Measurements from ENCODE around the gene ZNF319. TPM values are rescaled to one million over a fixed set of nuclear protein-coding genes. Genes with fewer than 3 reads are reported as not detected.

Gene ZNF319
- total and polyA plus RNA-seq, 7 experiments from 2014 or later = 4.4 to 20.8 (median 12.5) TPM

GRCh38 chr16:58041628-58041955 lies 41.1 kb upstream of the ZNF319 start:
- intact Hi-C loops (cut with micrococcal nuclease) = no loop called here
- H3K4me3 Mint-ChIP-seq = no peak overlapping the region
- ChIA-PET POLR2A (no interaction called here), CTCF (interaction anchor here (0.5 kb wide), 1 partner anchor 1339 kb away, joined by 3 read pairs; no protein-coding TSS in a partner anchor)
- no peaks in the 10 kb centered on the region for H3K4me1 Mint-ChIP-seq
- ATAC-seq (no peak), DNase-seq (no peak)
- no peaks in the 10 kb centered on the region for H3K27me3 ChIP-seq (ENCODE audit: control insufficient read depth in 2 of 2, insufficient read depth in 2 of 2, low read length in 2 of 2)
- H3K27me3 Mint-ChIP-seq = no peaks in the 10 kb centered on the region
- H3K27ac ChIP-seq (ENCODE audit: low read depth, low read length) = no peak overlapping the region
- no peaks in the 10 kb centered on the region for H3K36me3 Mint-ChIP-seq
- no peaks in the 10 kb centered on the region for H3K9me3 ChIP-seq (ENCODE audit: control insufficient read depth in 2 of 3, low read length in 3 of 3)
- no peaks in the 10 kb centered on the region for H3K9me3 Mint-ChIP-seq
- no peak overlapping the region for H3K27ac Mint-ChIP-seq
- no peak overlapping the region for H3K4me3 ChIP-seq (ENCODE audit: low read length)
- H3K36me3 ChIP-seq (ENCODE audit: control insufficient read depth in 2 of 3, insufficient read depth in 3 of 3, low read length in 3 of 3) = no peaks in the 10 kb centered on the region
- no peaks in the 10 kb centered on the region for H3K4me1 ChIP-seq (ENCODE audit: control insufficient read depth in 2 of 2, insufficient read depth in 2 of 2, low read length in 2 of 2)

- ChIA-PET POLR2A (no interaction called here), CTCF (no interaction called here)
- H3K9me3 Mint-ChIP-seq = no peaks in the 10 kb centered on the region
- no peaks in the 10 kb centered on the region for H3K27me3 Mint-ChIP-seq
- no peaks in the 10 kb centered on the region for H3K27me3 ChIP-seq (ENCODE audit: control insufficient read depth in 2 of 2, insufficient read depth in 2 of 2, low read length in 2 of 2)
- DNase-seq = no peak
- no peak overlapping the region for H3K27ac Mint-ChIP-seq
- no peak overlapping the region for H3K27ac ChIP-seq (ENCODE audit: low read depth, low read length)
- no peak overlapping the region for H3K4me3 ChIP-seq (ENCODE audit: low read length)
- H3K36me3 Mint-ChIP-seq = no peaks in the 10 kb centered on the region
- intact Hi-C loops (cut with micrococcal nuclease) = no loop called here
- H3K9me3 ChIP-seq (ENCODE audit: control insufficient read depth in 2 of 3, low read length in 3 of 3) = no peaks in the 10 kb centered on the region
- no peak for ATAC-seq
- no peaks in the 10 kb centered on the region for H3K4me1 Mint-ChIP-seq
- H3K36me3 ChIP-seq (ENCODE audit: control insufficient read depth in 2 of 3, insufficient read depth in 3 of 3, low read length in 3 of 3) = no peaks in the 10 kb centered on the region
- H3K4me3 Mint-ChIP-seq = no peak overlapping the region
- no peaks in the 10 kb centered on the region for H3K4me1 ChIP-seq (ENCODE audit: control insufficient read depth in 2 of 2, insufficient read depth in 2 of 2, low read length in 2 of 2)
Measured at GRCh38 chr16:58040945-58041627, 40.6 kb upstream of the ZNF319 start.

DNA sequence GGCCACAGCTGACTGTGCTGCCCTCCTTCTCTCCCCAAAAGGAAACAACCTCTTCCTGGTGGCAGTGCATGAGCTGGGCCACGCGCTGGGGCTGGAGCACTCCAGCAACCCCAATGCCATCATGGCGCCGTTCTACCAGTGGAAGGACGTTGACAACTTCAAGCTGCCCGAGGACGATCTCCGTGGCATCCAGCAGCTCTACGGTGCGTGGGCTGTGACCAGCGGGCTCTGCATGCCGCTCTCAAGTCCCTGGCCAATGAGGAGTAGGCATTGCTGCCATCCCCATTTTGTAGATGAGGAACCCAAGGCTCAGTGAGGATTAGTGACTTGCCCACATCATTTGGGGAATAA lies 40.0 kb upstream of the ZNF319 start:
- POLR2A ChIA-PET = no interaction called here
- CTCF ChIA-PET = no interaction called here
- no peak overlapping the region for H3K4me3 Mint-ChIP-seq

DNA sequence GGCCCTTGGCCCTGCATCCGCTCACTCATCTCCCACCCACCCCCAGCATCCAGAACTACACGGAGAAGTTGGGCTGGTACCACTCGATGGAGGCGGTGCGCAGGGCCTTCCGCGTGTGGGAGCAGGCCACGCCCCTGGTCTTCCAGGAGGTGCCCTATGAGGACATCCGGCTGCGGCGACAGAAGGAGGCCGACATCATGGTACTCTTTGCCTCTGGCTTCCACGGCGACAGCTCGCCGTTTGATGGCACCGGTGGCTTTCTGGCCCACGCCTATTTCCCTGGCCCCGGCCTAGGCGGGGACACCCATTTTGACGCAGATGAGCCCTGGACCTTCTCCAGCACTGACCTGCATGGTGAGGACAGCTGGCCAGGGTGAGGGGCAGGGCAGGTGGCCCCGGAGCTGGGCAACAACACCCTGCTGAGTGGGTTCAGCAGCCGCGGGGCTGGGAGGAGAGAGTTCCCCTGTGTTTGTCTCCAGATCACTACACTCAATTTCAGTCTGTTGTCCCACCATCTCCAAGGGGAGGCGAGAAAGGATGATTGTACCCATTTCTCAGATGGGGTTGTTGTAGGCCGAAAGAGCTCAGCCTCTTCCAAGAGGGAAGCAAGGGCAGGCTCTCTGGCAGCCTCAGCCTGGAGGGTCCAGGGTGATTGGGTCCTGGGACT lies 39.5 kb upstream of the ZNF319 start:
- Histone ChIP-seq H3K4me1 (ENCODE audit: control insufficient read depth in 2 of 2, insufficient read depth in 2 of 2, low read length in 2 of 2) (no peaks in the 10 kb centered on the region), H3K27ac (ENCODE audit: low read depth, low read length) (no peak overlapping the region), H3K9me3 (ENCODE audit: control insufficient read depth in 2 of 3, low read length in 3 of 3) (no peaks in the 10 kb centered on the region), H3K36me3 (ENCODE audit: control insufficient read depth in 2 of 3, insufficient read depth in 3 of 3, low read length in 3 of 3) (no peaks in the 10 kb centered on the region), H3K27me3 (ENCODE audit: control insufficient read depth in 2 of 2, insufficient read depth in 2 of 2, low read length in 2 of 2) (no peaks in the 10 kb centered on the region), H3K4me3 (ENCODE audit: low read length) (no peak overlapping the region)
- no peaks in the 10 kb centered on the region for H3K36me3 Mint-ChIP-seq
- ATAC-seq = no peak
- H3K27me3 Mint-ChIP-seq = no peaks in the 10 kb centered on the region
- DNase-seq = no peak
- no peak overlapping the region for H3K4me3 Mint-ChIP-seq
- CTCF ChIA-PET = no interaction called here
- no peaks in the 10 kb centered on the region for H3K9me3 Mint-ChIP-seq
- intact Hi-C loops (cut with micrococcal nuclease) = no loop called here
- H3K4me1 Mint-ChIP-seq = no peaks in the 10 kb centered on the region
- POLR2A ChIA-PET = no interaction called here
- H3K27ac Mint-ChIP-seq = no peak overlapping the region

More for the DNA sequence above, 40.0 kb upstream of the ZNF319 start:
- DNase-seq (no peak), ATAC-seq (no peak)
- no peaks in the 10 kb centered on the region for H3K4me1 ChIP-seq (ENCODE audit: control insufficient read depth in 2 of 2, insufficient read depth in 2 of 2, low read length in 2 of 2)
- intact Hi-C loops (cut with micrococcal nuclease) = no loop called here
- H3K4me3 ChIP-seq (ENCODE audit: low read length) = no peak overlapping the region
- no peaks in the 10 kb centered on the region for H3K27me3 ChIP-seq (ENCODE audit: control insufficient read depth in 2 of 2, insufficient read depth in 2 of 2, low read length in 2 of 2)
- H3K9me3 ChIP-seq (ENCODE audit: control insufficient read depth in 2 of 3, low read length in 3 of 3) = no peaks in the 10 kb centered on the region
- no peaks in the 10 kb centered on the region for H3K27me3 Mint-ChIP-seq
- H3K4me1 Mint-ChIP-seq = no peaks in the 10 kb centered on the region
- H3K36me3 ChIP-seq (ENCODE audit: control insufficient read depth in 2 of 3, insufficient read depth in 3 of 3, low read length in 3 of 3) = no peaks in the 10 kb centered on the region
- no peaks in the 10 kb centered on the region for H3K36me3 Mint-ChIP-seq
- H3K27ac ChIP-seq (ENCODE audit: low read depth, low read length) = no peak overlapping the region
- H3K27ac Mint-ChIP-seq = no peak overlapping the region
- H3K9me3 Mint-ChIP-seq = no peaks in the 10 kb centered on the region

DNA sequence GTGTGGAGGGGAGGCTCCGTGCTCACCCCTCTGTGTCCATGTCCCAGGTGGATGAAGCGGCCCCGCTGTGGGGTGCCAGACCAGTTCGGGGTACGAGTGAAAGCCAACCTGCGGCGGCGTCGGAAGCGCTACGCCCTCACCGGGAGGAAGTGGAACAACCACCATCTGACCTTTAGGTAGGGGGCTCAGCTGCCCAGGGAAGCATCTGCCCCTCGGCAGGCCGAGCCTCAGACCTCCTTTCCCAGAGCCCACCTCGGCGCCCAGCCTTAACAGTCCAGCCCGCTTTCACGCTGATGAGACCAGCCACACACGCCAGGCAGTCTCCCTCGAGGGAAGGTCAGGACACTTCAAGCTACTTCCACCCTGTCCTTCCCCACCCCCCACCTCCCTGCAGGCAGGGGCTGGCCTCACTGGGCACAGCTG lies 37.8 kb upstream of the ZNF319 start:
- no peak for ATAC-seq
- Histone ChIP-seq H3K36me3 (ENCODE audit: control insufficient read depth in 2 of 3, insufficient read depth in 3 of 3, low read length in 3 of 3) (no peaks in the 10 kb centered on the region), H3K9me3 (ENCODE audit: control insufficient read depth in 2 of 3, low read length in 3 of 3) (no peaks in the 10 kb centered on the region), H3K4me1 (ENCODE audit: control insufficient read depth in 2 of 2, insufficient read depth in 2 of 2, low read length in 2 of 2) (no peaks in the 10 kb centered on the region), H3K27ac (ENCODE audit: low read depth, low read length) (no peak overlapping the region), H3K27me3 (ENCODE audit: control insufficient read depth in 2 of 2, insufficient read depth in 2 of 2, low read length in 2 of 2) (no peaks in the 10 kb centered on the region), H3K4me3 (ENCODE audit: low read length) (no peak overlapping the region)
- no peak overlapping the region for H3K4me3 Mint-ChIP-seq
- DNase-seq = no peak
- H3K4me1 Mint-ChIP-seq = no peaks in the 10 kb centered on the region
- intact Hi-C loops (cut with micrococcal nuclease) = no loop called here
- H3K27ac Mint-ChIP-seq = no peak overlapping the region
- no peaks in the 10 kb centered on the region for H3K36me3 Mint-ChIP-seq
- POLR2A ChIA-PET = interaction anchor here (0.6 kb wide), 1 partner anchor 44 kb away, joined by 3 read pairs; no protein-coding TSS in a partner anchor
- H3K9me3 Mint-ChIP-seq = no peaks in the 10 kb centered on the region
- CTCF ChIA-PET = interaction anchor here (1.2 kb wide), 1 partner anchor 72 kb away, joined by 4 read pairs; no protein-coding TSS in a partner anchor
- no peaks in the 10 kb centered on the region for H3K27me3 Mint-ChIP-seq

- H3K4me1 Mint-ChIP-seq = no peaks in the 10 kb centered on the region
- no peak overlapping the region for H3K4me3 Mint-ChIP-seq
- POLR2A ChIA-PET = no interaction called here
- Histone ChIP-seq H3K4me3 (ENCODE audit: low read length) (no peak overlapping the region), H3K4me1 (ENCODE audit: control insufficient read depth in 2 of 2, insufficient read depth in 2 of 2, low read length in 2 of 2) (no peaks in the 10 kb centered on the region), H3K36me3 (ENCODE audit: control insufficient read depth in 2 of 3, insufficient read depth in 3 of 3, low read length in 3 of 3) (no peaks in the 10 kb centered on the region), H3K27ac (ENCODE audit: low read depth, low read length) (no peak overlapping the region), H3K27me3 (ENCODE audit: control insufficient read depth in 2 of 2, insufficient read depth in 2 of 2, low read length in 2 of 2) (no peaks in the 10 kb centered on the region), H3K9me3 (ENCODE audit: control insufficient read depth in 2 of 3, low read length in 3 of 3) (no peaks in the 10 kb centered on the region)
- H3K27ac Mint-ChIP-seq = no peak overlapping the region
- H3K9me3 Mint-ChIP-seq = no peaks in the 10 kb centered on the region
- intact Hi-C loops (cut with micrococcal nuclease) = no loop called here
- ATAC-seq = no peak
- H3K27me3 Mint-ChIP-seq = no peaks in the 10 kb centered on the region
- no peak for DNase-seq
- CTCF ChIA-PET = no interaction called here
- H3K36me3 Mint-ChIP-seq = no peaks in the 10 kb centered on the region
Measured at GRCh38 chr16:58037365-58038057, 37.0 kb upstream of the ZNF319 start.

DNA sequence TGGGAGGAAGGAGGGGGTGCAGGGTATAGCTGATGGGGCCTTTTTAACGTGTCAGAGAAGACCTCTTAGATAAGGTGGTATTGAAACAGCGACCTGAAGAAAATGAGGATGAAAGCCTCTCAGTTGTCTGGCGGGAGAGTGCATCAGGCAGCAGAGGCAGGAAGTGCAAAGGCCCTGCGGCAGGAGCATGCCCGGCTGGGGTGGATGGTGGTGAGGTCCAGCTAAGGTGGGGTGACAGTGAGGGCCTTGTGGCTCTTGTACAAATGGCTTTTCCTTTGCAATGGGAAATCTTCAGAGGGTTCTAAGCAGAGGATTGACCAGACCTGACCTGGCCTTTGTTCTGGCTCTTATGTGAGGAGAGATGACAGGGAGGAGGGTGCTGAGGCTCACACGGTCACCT lies 36.5 kb upstream of the ZNF319 start:
- DNase-seq (no peak), ATAC-seq (no peak)
- Histone ChIP-seq H3K9me3 (ENCODE audit: control insufficient read depth in 2 of 3, low read length in 3 of 3) (no peaks in the 10 kb centered on the region), H3K27me3 (ENCODE audit: control insufficient read depth in 2 of 2, insufficient read depth in 2 of 2, low read length in 2 of 2) (no peaks in the 10 kb centered on the region), H3K4me1 (ENCODE audit: control insufficient read depth in 2 of 2, insufficient read depth in 2 of 2, low read length in 2 of 2) (no peaks in the 10 kb centered on the region), H3K36me3 (ENCODE audit: control insufficient read depth in 2 of 3, insufficient read depth in 3 of 3, low read length in 3 of 3) (no peaks in the 10 kb centered on the region), H3K4me3 (ENCODE audit: low read length) (no peak overlapping the region), H3K27ac (ENCODE audit: low read depth, low read length) (no peak overlapping the region)
- H3K9me3 Mint-ChIP-seq = no peaks in the 10 kb centered on the region
- no peak overlapping the region for H3K27ac Mint-ChIP-seq
- POLR2A ChIA-PET = no interaction called here
- CTCF ChIA-PET = no interaction called here
- H3K27me3 Mint-ChIP-seq = no peaks in the 10 kb centered on the region
- H3K4me3 Mint-ChIP-seq = no peak overlapping the region
- intact Hi-C loops (cut with micrococcal nuclease) = no loop called here
- no peaks in the 10 kb centered on the region for H3K36me3 Mint-ChIP-seq
- H3K4me1 Mint-ChIP-seq = no peaks in the 10 kb centered on the region

Data from naive thymus-derived CD4-positive, alpha-beta T cell (primary cell).